ENCODE data around the gene ZNRF1. TPM values are rescaled to one million over a fixed set of nuclear protein-coding genes. Genes with fewer than 3 reads are reported as not detected.

Gene ZNRF1
- total and polyA plus RNA-seq, 2 of the 8 experiments (the other 6 are each of a cell fraction or from before 2014, with no cell fraction given) = 33.5 to 52.9 TPM

GRCh38 chr16:75074304-75074793, 75.5 kb downstream of the ZNRF1 start:
- no peaks in the 10 kb centered on the region for H3K23me2 ChIP-seq (ENCODE audit: low read depth, low read length)
- H3K56ac ChIP-seq (replicated peaks; ENCODE audit: insufficient read length, low read depth, low read length) = no peak overlapping the region
- no peak overlapping the region for H2BK120ac ChIP-seq (replicated peaks; ENCODE audit: low read depth, low read length)
- peaks cover 9 to 90% of the 10 kb centered on the region in 2 experiments for H3K79me2 ChIP-seq (ENCODE audit: control insufficient read depth in 1 of 2, insufficient read depth in 2 of 2, low read length in 2 of 2)
- CTCF ChIA-PET (ENCODE audit: partially characterized antibody) = interaction anchor here (0.6 to 3.7 kb wide), 6 partner anchors 11 to 121 kb away, joined by 3 to 20 read pairs (median 3); no protein-coding TSS in a partner anchor
- no peaks in the 10 kb centered on the region; a peak in 1 of 8 replicates for H3K36me3 ChIP-seq (ENCODE audit: control insufficient read depth in 2 of 4, insufficient read depth in 4 of 4, low read length in 3 of 4)
- H4K8ac ChIP-seq (ENCODE audit: extremely low read depth, insufficient read depth, low read length) = no peak overlapping the region
- no peaks in the 10 kb centered on the region for H3K27me3 ChIP-seq (replicated peaks in 1 of 4; ENCODE audit: control insufficient read depth in 3 of 4, extremely low read depth in 1 of 4, insufficient read depth in 3 of 4, low read length in 3 of 4)
- peak overlapping the region; percentile 54; the same call in 1 of the 2 replicates for H3K18ac ChIP-seq (ENCODE audit: extremely low read depth, low read length)
- no peak overlapping the region; the same call in 1 of the 2 replicates for H2AK5ac ChIP-seq (ENCODE audit: low read depth, low read length)
- H2BK20ac ChIP-seq (ENCODE audit: low read length) = no peak overlapping the region
- H2BK12ac ChIP-seq (ENCODE audit: low read depth, low read length) = no peak overlapping the region
- H2BK5ac ChIP-seq (ENCODE audit: low read depth, low read length) = no peak overlapping the region
- peaks cover 3 to 16% (median 13%) of the 10 kb centered on the region in 4 experiments for H3K4me1 ChIP-seq (replicated peaks in 1 of 4; ENCODE audit: control insufficient read depth in 3 of 4, insufficient read depth in 4 of 4, low read length in 3 of 4)
- no peak overlapping the region for H3K4me3 ChIP-seq (ENCODE audit: extremely low read depth in 1 of 4, insufficient read depth in 2 of 4, low read depth in 3 of 4, low read length in 4 of 4)
- H3K23ac ChIP-seq (ENCODE audit: insufficient read length) = no peak overlapping the region
- no peak overlapping the region for H3K4ac ChIP-seq (replicated peaks; ENCODE audit: insufficient read length, low read depth, low read length)
- no peak for FAIRE-seq
- DNase-seq (ENCODE audit: low read depth in 1 of 2, low spot score in 2 of 2) = no peak
- 89% methylated on average over 4 of the region's 4 CpGs; no CpG with 5 or more reads in 1 of the 2 experiments for WGBS, 2 experiments (ENCODE audit: extremely low coverage in 1 of 2, insufficient coverage in 1 of 2, insufficient read length in 1 of 2, insufficient replicate concordance in 2 of 2, low coverage in 1 of 2, low lambda C conversion rate in 2 of 2, missing lambda C conversion rate in 1 of 2)
- H2AFZ ChIP-seq (ENCODE audit: low read length) = no peak overlapping the region
- H3K9me3 ChIP-seq (ENCODE audit: insufficient read depth in 2 of 2, low read depth in 1 of 2, low read length in 1 of 2) = no peaks in the 10 kb centered on the region
- H2BK15ac ChIP-seq (ENCODE audit: low read length) = no peak overlapping the region
- peaks cover 20% of the 10 kb centered on the region for H3K79me1 ChIP-seq (ENCODE audit: low read depth, low read length)
- no peak overlapping the region for H3K14ac ChIP-seq (ENCODE audit: insufficient read length)
- H4K91ac ChIP-seq (replicated peaks; ENCODE audit: insufficient read length, low read length) = no peak overlapping the region
- 0 out of 4 replicates have a peak overlapping the region, but pooled peaks have one; percentile 5 to 7 for H3K4me2 ChIP-seq (ENCODE audit: insufficient read depth in 1 of 2, low read depth in 2 of 2, low read length in 2 of 2)
- H4K20me1 ChIP-seq (replicated peaks in 1 of 2; ENCODE audit: control insufficient read depth in 1 of 2, insufficient read depth in 2 of 2, low read length in 2 of 2) = peaks cover 7 to 26% of the 10 kb centered on the region in 2 experiments
- H4K5ac ChIP-seq (ENCODE audit: insufficient read length, low read depth, low read length) = no peak overlapping the region
- POLR2A ChIA-PET (ENCODE audit: partially characterized antibody) = interaction anchor here (0.9 to 1.8 kb wide), 2 partner anchors 10 to 14 kb away, joined by 3 to 4 read pairs; no protein-coding TSS in a partner anchor
- H3K9ac ChIP-seq (replicated peaks in 1 of 4; ENCODE audit: extremely low read depth in 1 of 4, low read depth in 3 of 4, low read length in 3 of 4) = no peak overlapping the region
- H3K27ac ChIP-seq (ENCODE audit: low read depth, low read length) = no peak overlapping the region
- no peak for TF ChIP-seq BRCA1 (IDR thresholded peaks at IDR 0.05; ENCODE audit: low read depth, low read length)
- no peak for TF ChIP-seq RXRA (IDR thresholded peaks at IDR 0.05; ENCODE audit: insufficient read depth, low read depth, low read length)
- TF ChIP-seq E2F6 (IDR thresholded peaks at IDR 0.05) = no peak
- no peak for TF ChIP-seq GABPA (IDR thresholded peaks at IDR 0.05; ENCODE audit: borderline replicate concordance, insufficient read depth, low read length)
- TF ChIP-seq CHD1 (IDR thresholded peaks at IDR 0.05; ENCODE audit: low read depth, low read length) = no peak
- TF ChIP-seq NRF1 (IDR thresholded peaks at IDR 0.05; ENCODE audit: low read depth, low read length) = no peak
- no peak for TF ChIP-seq MAFK (IDR thresholded peaks at IDR 0.05; ENCODE audit: low read depth, low read length)
- no peak for TF ChIP-seq ASH2L (IDR thresholded peaks at IDR 0.05; ENCODE audit: low read length)
- TF ChIP-seq SAP30 (IDR thresholded peaks at IDR 0.05; ENCODE audit: insufficient read depth, insufficient replicate concordance, low read length) = no peak
- TF ChIP-seq TBP (IDR thresholded peaks at IDR 0.05; ENCODE audit: low read depth, low read length) = no peak
- no peak for TF ChIP-seq SP4 (IDR thresholded peaks at IDR 0.05; ENCODE audit: low read length)
- no peak for TF ChIP-seq MAX (IDR thresholded peaks at IDR 0.05)
- no peak for TF ChIP-seq TAF1 (IDR thresholded peaks at IDR 0.05; ENCODE audit: low read depth, low read length)
- no peak for TF ChIP-seq YY1 (IDR thresholded peaks at IDR 0.05; ENCODE audit: low read depth, low read length)

Data from H1 (cell line).